Suprapubic skin (tissue), 4 donors: Measurements from ENCODE around the gene CD44. TPM values are rescaled to one million over a fixed set of nuclear protein-coding genes. Genes with fewer than 3 reads are reported as not detected.
A peak's percentile ranks its signal among the peaks of the same experiment; 100 is the strongest.
"Not testable (repeated sequence)": the region's sequence is repeated elsewhere in the genome, so short reads cannot be mapped to it uniquely, and the experiment has no call there.

Source experiments
- DNase-seq, 2 donors: peaks; one replicate each; pipeline ENCODE4 v3.0.0-alpha.2; 2019; ENCODE audit warnings: low spot score in 2 of 2
- H3K27ac ChIP-seq: fragments of 200-600 bp; sonication (generic); one replicate; pipeline ENCODE4 v1.5.1; 2019
- H3K27me3 ChIP-seq: fragments of 200-600 bp; sonication (generic); one replicate; pipeline ENCODE4 v1.5.1; 2019
- H3K36me3 ChIP-seq: fragments of 200-600 bp; sonication (generic); one replicate; pipeline ENCODE4 v1.5.1; 2019
- H3K4me1 ChIP-seq: fragments of 200-600 bp; sonication (generic); one replicate; pipeline ENCODE4 v1.5.1; 2019
- H3K4me3 ChIP-seq: fragments of 200-600 bp; sonication (generic); one replicate; pipeline ENCODE4 v1.5.1; 2019; ENCODE audit warnings: mild to moderate bottlenecking
- H3K9me3 ChIP-seq: fragments of 200-600 bp; sonication (generic); one replicate; pipeline ENCODE4 v1.5.1; 2019
- CTCF ChIP-seq, 2 donors: fragments of 200-600 bp in 1 of 2; fragments of 450-650 bp in 1 of 2; sonication (generic) in 1 of 2; IDR thresholded peaks; one replicate each; pipeline ENCODE4 v1.5.1; 2016 to 2019; ENCODE audit warnings: antibody characterized with exemption in 2 of 2, mild to moderate bottlenecking in 1 of 2, moderate library complexity in 1 of 2
- EP300 ChIP-seq: sonication (generic); formaldehyde crosslinking; IDR thresholded peaks from one replicate; pipeline ENCODE4 v1.6.1; 2017; ENCODE audit warnings: antibody characterized with exemption
- POLR2A ChIP-seq, 2 donors: fragments of 450-650 bp; IDR thresholded peaks; one replicate each; pipeline ENCODE4 v1.6.1; 2017; ENCODE audit warnings: antibody characterized with exemption in 2 of 2, mild to moderate bottlenecking in 2 of 2, moderate library complexity in 2 of 2
- POLR2AphosphoS5 ChIP-seq, 3 donors: sonication (generic); formaldehyde crosslinking; IDR thresholded peaks; one replicate each; pipeline ENCODE4 v1.6.1; 2017; ENCODE audit warnings: antibody characterized with exemption in 3 of 3
- WGBS: methylation state at CpG from one replicate; pipeline ENCODE4 v1.1.5; 2018; 5-methylcytosine and 5-hydroxymethylcytosine counted together
- total RNA-seq, 4 donors: library from RNA; depleted of rRNA; stranded (reverse); fragments of >200 nt; gene quantifications; one replicate each; pipeline ENCODE4 v1.1.0, GENCODE V29; 2016

Gene CD44
- total RNA-seq, 4 donors from 2014 or later: 1,361 to 2,207 (median 1,502) TPM

GRCh38 chr11:35107861-35108260, 31.1 kb upstream of the CD44 start:
- no peak for TF ChIP-seq POLR2AphosphoS5 (IDR thresholded peaks at IDR 0.05)
- TF ChIP-seq POLR2A (IDR thresholded peaks at IDR 0.05): no peak
- TF ChIP-seq CTCF (IDR thresholded peaks at IDR 0.05): no peak
- no peak for TF ChIP-seq EP300
- Histone ChIP-seq H3K27ac (no peak overlapping the region), H3K27me3 (no peaks in the 10 kb centered on the region), H3K4me1 (peaks cover 54% of the 10 kb centered on the region), H3K9me3 (no peaks in the 10 kb centered on the region), H3K4me3 (no peak overlapping the region), H3K36me3 (no peaks in the 10 kb centered on the region)
- 89% methylated on average over 2 of the region's 2 CpGs for WGBS
- no peak for DNase-seq

GRCh38 chr11:35108336-35108735, 30.6 kb upstream of the CD44 start:
- not testable (repeated sequence) for H3K36me3 ChIP-seq, DNase-seq, H3K4me3 ChIP-seq, H3K27me3 ChIP-seq, H3K27ac ChIP-seq, H3K9me3 ChIP-seq
- WGBS: 89% methylated on average over 1 of the region's 1 CpG
- peaks cover 54% of the 10 kb centered on the region for H3K4me1 ChIP-seq

GRCh38 chr11:35109041-35109440, 29.9 kb upstream of the CD44 start:
- no peaks in the 10 kb centered on the region for H3K9me3 ChIP-seq
- H3K27ac ChIP-seq: no peak overlapping the region
- TF ChIP-seq POLR2A (IDR thresholded peaks at IDR 0.05) (no peak), POLR2AphosphoS5 (IDR thresholded peaks at IDR 0.05) (no peak), CTCF (IDR thresholded peaks at IDR 0.05) (no peak), EP300 (no peak)
- no peak overlapping the region for H3K4me3 ChIP-seq
- H3K27me3 ChIP-seq: no peaks in the 10 kb centered on the region
- peaks cover 54% of the 10 kb centered on the region for H3K4me1 ChIP-seq
- H3K36me3 ChIP-seq: no peaks in the 10 kb centered on the region
- DNase-seq: no peak

GRCh38 chr11:35109827-35110226, 29.1 kb upstream of the CD44 start:
- Histone ChIP-seq H3K4me1 (peaks cover 50% of the 10 kb centered on the region), H3K27me3 (no peaks in the 10 kb centered on the region), H3K4me3 (no peak overlapping the region), H3K36me3 (no peaks in the 10 kb centered on the region), H3K9me3 (no peaks in the 10 kb centered on the region), H3K27ac (no peak overlapping the region)
- no peak for TF ChIP-seq POLR2AphosphoS5 (IDR thresholded peaks at IDR 0.05)
- TF ChIP-seq EP300: no peak
- no peak for TF ChIP-seq POLR2A (IDR thresholded peaks at IDR 0.05)
- no peak for TF ChIP-seq CTCF (IDR thresholded peaks at IDR 0.05)
- no peak for DNase-seq

- no peak overlapping the region for H3K4me3 ChIP-seq
- no peaks in the 10 kb centered on the region for H3K36me3 ChIP-seq
- DNase-seq: no peak
- H3K27me3 ChIP-seq: no peaks in the 10 kb centered on the region
- peak overlapping the region; percentile 74 for H3K27ac ChIP-seq
- no peaks in the 10 kb centered on the region for H3K9me3 ChIP-seq
- peaks cover 51% of the 10 kb centered on the region for H3K4me1 ChIP-seq
- no peak for TF ChIP-seq EP300
- TF ChIP-seq POLR2AphosphoS5 (IDR thresholded peaks at IDR 0.05): no peak
- no peak for TF ChIP-seq POLR2A (IDR thresholded peaks at IDR 0.05)
- no peak for TF ChIP-seq CTCF (IDR thresholded peaks at IDR 0.05)
- 52% methylated on average over 4 of the region's 4 CpGs for WGBS
Measured at GRCh38 chr11:35111161-35112055, 27.6 kb upstream of the CD44 start.
